Measurements from ENCODE around the gene UCK1.
"Not testable (repeated sequence)": the region's sequence is repeated elsewhere in the genome, so short reads cannot be mapped to it uniquely, and the experiment has no call there.

The UCK1 gene

DNA sequence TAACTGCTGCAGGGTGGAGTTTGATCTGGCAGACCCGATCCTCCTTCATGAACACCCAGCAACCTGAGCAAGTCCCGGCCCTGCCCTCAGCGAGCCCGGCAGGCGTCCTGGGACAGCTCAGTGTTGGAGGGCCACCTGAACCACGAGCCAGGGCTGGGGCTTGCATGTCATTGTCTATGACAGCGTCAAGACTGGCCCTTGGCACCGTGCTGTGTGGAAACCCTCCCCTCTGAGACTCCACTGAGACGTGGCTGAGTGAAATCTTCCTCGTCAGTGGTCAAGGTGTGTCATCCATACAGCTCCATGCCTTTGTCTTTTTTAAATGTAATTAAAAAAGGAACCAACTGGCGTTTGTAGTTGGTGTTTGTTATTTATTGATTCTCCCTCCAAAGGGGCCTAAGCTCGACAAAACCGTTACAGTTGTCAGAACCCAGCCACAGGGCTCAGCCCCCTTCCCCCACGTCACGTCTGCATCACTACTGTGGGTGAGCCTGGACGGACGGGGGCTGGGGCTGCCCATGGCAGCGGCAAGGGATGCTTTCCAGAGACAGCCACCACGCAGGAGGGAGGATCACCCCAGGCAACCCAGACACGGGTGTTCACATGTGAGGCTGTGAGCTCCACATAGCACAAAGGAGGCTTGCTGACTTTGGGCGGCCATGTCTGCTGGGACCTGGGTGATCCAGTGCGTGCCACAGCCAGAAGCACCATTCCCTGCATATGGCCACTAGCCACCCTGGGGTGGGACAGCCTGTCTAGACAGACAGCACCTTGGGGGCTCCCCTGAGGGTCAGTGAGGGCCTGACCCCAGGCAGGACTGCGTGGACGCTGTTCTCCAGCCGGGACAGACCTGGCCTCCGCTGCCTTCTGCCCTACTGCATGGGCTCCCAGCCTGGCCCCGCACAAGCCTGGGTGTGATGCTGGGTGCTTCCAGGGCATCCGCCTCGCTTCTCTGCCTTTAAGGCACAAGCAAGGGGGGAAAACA lies 7.3 kb downstream of the UCK1 start:
- DNase-seq (ENCODE audit: low spot score), result no peak

DNA sequence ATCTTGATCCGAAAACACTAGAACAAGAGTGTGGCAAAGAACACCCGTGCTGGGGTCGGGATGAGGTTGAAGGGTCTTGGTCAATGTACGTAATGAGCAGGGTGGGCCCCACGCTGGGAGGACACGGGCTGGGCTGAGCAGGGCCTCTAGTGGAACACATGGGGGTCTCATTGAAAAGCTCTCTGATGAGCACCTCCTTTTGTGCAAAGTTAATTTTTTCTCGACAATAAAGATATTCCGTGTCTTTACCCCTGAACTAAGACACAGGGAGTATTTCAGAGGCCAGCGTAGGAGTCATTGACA lies 8.0 kb downstream of the UCK1 start:
- DNase-seq (ENCODE audit: low spot score), result no peak

DNA sequence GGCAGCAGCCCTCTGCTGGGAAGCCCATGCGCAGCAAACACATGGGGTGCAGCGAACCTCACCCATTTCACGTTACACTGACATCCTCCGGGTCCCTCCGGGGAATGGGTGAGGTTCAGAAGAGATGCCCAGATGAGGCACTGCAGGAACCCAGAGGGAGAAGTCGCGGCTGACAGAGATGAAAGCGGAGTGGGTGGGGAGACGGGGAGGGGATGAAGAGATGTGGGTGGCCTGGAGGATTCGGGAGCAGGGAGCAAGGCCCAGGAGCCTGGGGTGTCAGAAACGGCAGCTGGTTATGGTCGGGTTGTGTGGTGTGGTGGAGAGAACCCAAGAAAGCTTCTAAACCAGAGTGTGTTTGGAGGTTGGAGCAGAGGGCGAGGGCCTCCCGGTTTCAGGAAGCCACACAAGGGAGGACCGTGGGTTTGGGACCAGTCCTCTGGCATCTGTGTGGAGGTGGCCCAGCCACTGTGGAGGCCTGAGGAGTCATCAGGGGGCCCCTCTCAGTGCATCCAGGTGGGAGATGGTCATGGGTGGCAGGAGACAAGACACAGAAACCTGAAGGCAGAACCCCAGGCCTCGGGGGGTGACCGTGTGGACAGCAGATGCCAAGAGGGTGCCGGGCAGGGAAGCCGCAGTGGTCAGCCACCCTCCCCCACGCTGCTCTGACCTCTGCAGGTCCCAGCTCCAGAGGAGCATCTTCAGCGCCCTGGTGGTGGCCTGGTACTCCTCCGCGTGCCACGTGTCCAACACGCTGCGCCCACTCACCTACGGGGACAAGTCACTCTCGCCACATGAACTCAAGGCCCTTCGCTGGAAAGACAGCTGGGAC lies 8.6 kb downstream of the UCK1 start:
- no peak for DNase-seq (ENCODE audit: low spot score)

- no peak for DNase-seq (ENCODE audit: low spot score)
These were observed 9.2 kb downstream of the UCK1 start for GRCh38 chr9:131521822-131522221.

GRCh38 chr9:131521203-131521602 lies 9.9 kb downstream of the UCK1 start:
- DNase-seq (ENCODE audit: low spot score), result no peak

GRCh38 chr9:131520503-131520902 lies 10.6 kb downstream of the UCK1 start:
- no peak for DNase-seq (ENCODE audit: low spot score)

DNA sequence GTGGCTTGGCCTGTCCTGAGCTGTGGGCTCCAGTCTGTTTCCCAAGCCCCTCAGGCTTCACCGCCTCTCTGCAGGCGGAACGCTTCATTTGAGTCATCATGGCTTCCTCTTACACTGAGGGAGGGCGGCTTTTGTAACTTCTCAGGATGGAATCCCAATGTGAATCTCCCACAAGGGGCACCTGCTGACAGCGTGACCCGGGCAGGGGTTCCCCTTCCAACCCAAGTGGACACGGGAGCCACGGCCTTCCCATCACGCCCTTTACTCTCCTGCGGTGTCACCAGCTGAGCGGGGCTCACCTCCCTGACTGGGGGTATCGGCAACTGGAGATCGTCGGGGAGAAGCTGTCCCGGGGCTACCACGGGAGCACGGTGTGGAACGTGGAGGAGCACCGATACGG lies 12.5 kb downstream of the UCK1 start:
- no peak for DNase-seq (ENCODE audit: low spot score)

GRCh38 chr9:131517761-131518190 lies 13.3 kb downstream of the UCK1 start:
- no peak for DNase-seq (ENCODE audit: low spot score)

DNA sequence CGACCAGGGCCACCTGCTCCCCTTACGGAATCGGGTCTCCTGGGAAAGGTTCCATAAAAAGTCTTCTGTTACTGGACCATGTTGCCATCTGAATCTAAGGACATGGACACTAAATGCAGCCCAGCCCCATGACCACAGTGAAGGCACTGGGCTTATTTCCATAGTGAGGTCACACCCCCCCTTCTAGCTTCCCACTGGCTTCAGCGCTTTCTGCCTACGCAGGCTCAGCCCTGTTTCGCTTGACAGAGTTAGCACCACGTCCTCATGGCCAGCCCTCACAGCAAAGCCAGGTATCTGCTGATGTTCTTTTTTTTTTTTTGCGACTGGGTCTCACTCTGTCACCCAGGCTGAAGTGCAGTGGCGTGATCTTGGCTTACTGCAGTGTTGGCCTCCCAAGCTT lies 14.1 kb downstream of the UCK1 start:
- no peak for DNase-seq (ENCODE audit: low spot score)

- DNase-seq (ENCODE audit: low spot score), result no peak
These were observed 15.0 kb downstream of the UCK1 start for GRCh38 chr9:131516100-131516499.

GRCh38 chr9:131515559-131516031 lies 15.5 kb downstream of the UCK1 start:
- not testable (repeated sequence) for DNase-seq (ENCODE audit: low spot score)

DNA sequence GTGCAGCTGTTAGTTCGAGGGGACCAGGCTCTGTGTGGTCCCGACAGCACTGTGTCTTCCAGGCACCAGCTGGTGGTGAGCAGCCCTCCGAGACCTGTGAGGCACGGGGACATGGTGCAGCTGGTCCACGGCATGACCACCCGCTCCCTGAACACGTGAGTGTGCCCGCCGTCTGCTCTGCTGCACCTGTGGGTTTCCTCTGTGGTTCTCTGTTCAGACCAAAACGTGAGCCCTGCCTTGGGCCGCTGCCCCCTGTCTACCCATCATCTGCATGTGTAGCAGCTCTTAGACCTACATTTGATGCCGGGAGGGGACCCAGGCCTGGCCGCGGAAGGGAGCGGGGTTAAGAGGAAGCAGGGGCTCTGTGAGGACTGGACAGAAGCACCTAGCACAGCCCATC lies 17.9 kb downstream of the UCK1 start:
- DNase-seq (ENCODE audit: low spot score), result no peak

- DNase-seq (ENCODE audit: low spot score), result no peak
These were observed 19.2 kb downstream of the UCK1 start for GRCh38 chr9:131511880-131512279.

GRCh38 chr9:131511416-131511815 lies 19.6 kb downstream of the UCK1 start:
- no peak for DNase-seq (ENCODE audit: low spot score)

GRCh38 chr9:131505012-131505411 lies 26.1 kb downstream of the UCK1 start:
- DNase-seq (ENCODE audit: low spot score), result no peak

DNA sequence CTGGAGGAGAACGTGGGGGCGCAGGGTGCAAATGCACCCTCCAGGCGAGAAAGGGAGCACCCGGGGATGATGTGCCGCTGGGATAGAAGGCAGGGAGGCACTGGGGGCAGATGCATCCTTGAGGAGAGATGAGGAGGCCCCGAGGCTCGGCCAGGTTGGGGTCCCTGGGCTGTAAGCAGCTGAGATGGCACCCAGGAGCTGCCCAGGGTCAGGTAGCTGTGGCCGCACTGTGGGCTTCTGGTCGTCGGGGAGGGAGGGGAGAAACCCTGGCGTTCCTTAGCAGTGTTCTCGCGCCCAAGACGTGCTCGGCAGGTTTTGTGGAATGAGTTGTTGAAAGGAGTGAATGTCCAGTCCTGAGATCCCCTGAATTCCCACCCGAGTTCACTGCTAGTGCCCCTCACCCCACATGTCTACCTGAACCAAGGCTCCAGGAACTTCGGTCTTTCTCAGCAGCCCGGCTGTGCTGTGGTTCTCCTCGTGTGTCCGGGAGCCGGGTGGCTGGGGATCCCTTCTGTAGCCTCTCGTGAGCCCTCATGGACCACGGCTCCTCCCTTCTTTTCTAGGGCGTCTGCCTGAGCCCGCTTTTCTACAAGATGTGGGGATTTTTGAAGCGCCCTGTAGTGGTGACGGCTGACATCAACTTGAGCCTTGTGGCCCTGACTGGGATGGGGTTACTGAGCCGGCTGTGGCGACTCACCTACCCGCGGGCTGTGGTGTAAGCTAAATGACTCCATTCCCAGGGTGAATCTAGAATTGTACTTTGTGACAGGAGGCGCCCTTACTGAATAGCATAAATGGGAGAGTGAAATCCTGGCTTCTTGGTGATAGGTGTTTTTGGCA lies 27.2 kb downstream of the UCK1 start:
- DNase-seq (ENCODE audit: low spot score), result peak; percentile 66

GRCh38 chr9:131502781-131503625 lies 28.1 kb downstream of the UCK1 start, which contains the start of gene POMT1:
Gene POMT1, plus strand, starts transcription at chr9:131502918. Its CDS starts 1,301 bp downstream, at chr9:131504219.
- peak; percentile 100 for DNase-seq (ENCODE audit: low spot score)

DNA sequence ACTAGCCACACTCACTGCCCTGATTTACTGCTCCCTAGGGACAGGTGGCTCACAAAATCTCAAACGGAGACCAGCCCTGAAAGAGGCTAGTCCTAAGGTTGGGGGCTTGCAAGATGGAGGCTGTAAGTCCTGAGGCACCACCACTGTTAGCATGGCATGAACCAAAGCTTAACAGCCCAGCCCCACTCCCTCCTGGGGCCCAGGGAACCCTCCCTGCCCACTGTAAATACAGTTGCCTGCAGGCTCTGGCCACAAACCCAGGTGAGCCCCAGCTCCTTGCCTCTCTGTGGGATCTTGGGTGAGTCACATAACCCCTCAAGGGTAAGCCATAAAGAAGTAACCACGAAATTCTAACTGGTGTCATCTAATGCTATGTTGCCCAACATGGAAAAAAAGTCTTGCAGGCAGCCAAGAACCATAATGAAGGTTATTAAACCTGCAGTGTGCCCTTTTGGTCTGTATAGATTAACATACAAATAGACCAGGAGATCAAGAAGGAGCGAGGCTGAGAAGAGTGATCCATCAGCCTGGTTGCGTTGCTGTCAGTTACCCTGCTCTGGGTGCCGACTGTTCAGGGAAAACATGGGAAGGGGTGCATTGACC lies 30.0 kb downstream of the UCK1 start:
- no peak for DNase-seq (ENCODE audit: low spot score)

GRCh38 chr9:131500377-131500776 lies 30.7 kb downstream of the UCK1 start:
- no peak for DNase-seq (ENCODE audit: low spot score)

- no peak for DNase-seq (ENCODE audit: low spot score)
These were observed 31.8 kb downstream of the UCK1 start for GRCh38 chr9:131499254-131499767.
